Measurements from ENCODE around the gene GIGYF2.

GRCh38 chr2:232838406-232838874 is 141.3 kb downstream of the GIGYF2 start:
- TF ChIP-seq POLR2A (IDR thresholded peaks at IDR 0.05) (no peak), POLR2AphosphoS5 (IDR thresholded peaks at IDR 0.05) (no peak), EP300 (IDR thresholded peaks at IDR 0.05) (no peak)
- TF ChIP-seq, protein P1, sequence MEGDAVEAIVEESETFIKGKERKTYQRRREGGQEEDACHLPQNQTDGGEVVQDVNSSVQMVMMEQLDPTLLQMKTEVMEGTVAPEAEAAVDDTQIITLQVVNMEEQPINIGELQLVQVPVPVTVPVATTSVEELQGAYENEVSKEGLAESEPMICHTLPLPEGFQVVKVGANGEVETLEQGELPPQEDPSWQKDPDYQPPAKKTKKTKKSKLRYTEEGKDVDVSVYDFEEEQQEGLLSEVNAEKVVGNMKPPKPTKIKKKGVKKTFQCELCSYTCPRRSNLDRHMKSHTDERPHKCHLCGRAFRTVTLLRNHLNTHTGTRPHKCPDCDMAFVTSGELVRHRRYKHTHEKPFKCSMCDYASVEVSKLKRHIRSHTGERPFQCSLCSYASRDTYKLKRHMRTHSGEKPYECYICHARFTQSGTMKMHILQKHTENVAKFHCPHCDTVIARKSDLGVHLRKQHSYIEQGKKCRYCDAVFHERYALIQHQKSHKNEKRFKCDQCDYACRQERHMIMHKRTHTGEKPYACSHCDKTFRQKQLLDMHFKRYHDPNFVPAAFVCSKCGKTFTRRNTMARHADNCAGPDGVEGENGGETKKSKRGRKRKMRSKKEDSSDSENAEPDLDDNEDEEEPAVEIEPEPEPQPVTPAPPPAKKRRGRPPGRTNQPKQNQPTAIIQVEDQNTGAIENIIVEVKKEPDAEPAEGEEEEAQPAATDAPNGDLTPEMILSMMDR (IDR thresholded peaks at IDR 0.05): no peak
